Measurements from ENCODE around the gene FOXF1.

The FOXF1 gene

DNA sequence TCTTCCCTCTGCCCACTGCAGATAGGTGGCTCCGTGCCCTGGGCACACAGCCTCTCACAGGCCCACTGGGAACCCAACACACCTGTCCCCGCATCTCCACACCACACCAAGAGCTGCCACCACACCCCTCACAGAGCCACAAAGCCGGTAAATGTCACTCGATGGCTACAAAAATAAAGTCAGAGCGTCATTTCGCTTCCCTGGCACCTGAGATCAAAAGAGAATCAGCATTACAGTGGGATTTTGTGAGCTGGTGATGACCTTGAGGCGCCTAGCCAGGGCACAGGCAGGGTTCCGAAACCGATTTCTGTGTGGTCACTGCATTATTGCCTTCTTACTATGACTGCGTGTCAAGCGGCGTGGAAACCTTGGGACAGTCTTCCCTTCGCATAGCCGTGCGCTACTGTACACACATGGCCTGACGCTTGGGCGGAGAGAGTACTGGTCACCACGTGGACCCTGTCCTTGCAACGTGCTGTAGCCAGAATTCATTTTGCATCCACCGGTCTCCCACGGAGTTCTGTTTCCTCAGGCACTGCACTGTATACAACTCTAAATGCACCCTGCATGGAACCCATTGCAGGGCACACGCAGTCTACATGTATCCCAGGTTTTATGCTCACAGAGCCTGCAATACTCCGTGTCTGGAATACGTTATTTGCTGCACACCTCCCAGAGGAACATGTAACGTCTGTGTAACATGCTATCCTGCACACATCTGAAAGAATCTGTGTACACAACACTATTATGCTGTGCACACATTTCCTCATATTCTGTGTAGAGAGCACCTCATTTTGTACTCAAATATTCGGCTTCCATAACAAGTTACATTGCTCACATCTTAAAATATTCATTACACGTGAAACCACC is 5.8 kb upstream of the FOXF1 start:
- no peak overlapping the region for H3K4me3 ChIP-seq (ENCODE audit: low read depth, low read length)
- no peak for DNase-seq (ENCODE audit: low read depth)
- TF ChIP-seq, protein P1, sequence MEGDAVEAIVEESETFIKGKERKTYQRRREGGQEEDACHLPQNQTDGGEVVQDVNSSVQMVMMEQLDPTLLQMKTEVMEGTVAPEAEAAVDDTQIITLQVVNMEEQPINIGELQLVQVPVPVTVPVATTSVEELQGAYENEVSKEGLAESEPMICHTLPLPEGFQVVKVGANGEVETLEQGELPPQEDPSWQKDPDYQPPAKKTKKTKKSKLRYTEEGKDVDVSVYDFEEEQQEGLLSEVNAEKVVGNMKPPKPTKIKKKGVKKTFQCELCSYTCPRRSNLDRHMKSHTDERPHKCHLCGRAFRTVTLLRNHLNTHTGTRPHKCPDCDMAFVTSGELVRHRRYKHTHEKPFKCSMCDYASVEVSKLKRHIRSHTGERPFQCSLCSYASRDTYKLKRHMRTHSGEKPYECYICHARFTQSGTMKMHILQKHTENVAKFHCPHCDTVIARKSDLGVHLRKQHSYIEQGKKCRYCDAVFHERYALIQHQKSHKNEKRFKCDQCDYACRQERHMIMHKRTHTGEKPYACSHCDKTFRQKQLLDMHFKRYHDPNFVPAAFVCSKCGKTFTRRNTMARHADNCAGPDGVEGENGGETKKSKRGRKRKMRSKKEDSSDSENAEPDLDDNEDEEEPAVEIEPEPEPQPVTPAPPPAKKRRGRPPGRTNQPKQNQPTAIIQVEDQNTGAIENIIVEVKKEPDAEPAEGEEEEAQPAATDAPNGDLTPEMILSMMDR (IDR thresholded peaks at IDR 0.05; ENCODE audit: low read depth, low read length, missing control alignments) = no peak

DNA sequence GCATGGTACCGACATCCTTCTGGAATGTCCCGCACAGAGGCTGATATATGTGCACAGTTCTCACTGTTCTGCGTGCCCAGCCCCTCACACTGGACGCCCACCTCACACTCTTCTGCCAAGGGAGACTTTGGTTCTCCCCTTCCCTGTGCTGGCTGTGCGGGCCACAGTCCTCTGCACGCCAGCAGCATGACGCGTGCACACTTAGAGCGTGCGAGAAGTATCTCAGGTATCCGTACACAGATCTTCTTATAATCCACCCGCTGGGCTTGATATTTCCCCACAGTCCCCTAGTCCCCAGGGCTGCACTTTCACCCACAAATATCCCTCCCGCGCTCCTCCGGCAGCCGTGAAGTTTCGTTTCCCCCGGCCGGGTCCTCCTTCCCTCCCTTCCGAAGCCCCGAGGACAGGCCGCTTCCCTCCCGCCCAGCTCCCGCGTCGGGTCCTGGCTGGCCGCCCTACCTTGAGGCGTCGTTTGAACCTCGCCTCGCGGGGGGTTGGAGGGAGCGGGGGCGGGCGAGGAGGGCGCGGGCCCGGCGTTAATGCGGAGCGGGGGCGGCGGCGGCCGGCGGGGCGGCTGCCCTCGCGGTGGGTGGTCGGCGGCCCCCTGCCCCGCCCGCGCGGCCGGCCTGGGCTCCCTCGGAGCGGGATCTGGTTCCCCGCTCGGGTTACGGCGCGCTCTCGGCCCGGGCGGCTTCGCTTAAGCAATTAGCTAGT is 5.0 kb upstream of the FOXF1 start:
- TF ChIP-seq, protein P1 (IDR thresholded peaks at IDR 0.05; ENCODE audit: low read depth, low read length, missing control alignments) = no peak
- no peak for DNase-seq (ENCODE audit: low read depth)
- H3K4me3 ChIP-seq (ENCODE audit: low read depth, low read length) = no peak overlapping the region

DNA sequence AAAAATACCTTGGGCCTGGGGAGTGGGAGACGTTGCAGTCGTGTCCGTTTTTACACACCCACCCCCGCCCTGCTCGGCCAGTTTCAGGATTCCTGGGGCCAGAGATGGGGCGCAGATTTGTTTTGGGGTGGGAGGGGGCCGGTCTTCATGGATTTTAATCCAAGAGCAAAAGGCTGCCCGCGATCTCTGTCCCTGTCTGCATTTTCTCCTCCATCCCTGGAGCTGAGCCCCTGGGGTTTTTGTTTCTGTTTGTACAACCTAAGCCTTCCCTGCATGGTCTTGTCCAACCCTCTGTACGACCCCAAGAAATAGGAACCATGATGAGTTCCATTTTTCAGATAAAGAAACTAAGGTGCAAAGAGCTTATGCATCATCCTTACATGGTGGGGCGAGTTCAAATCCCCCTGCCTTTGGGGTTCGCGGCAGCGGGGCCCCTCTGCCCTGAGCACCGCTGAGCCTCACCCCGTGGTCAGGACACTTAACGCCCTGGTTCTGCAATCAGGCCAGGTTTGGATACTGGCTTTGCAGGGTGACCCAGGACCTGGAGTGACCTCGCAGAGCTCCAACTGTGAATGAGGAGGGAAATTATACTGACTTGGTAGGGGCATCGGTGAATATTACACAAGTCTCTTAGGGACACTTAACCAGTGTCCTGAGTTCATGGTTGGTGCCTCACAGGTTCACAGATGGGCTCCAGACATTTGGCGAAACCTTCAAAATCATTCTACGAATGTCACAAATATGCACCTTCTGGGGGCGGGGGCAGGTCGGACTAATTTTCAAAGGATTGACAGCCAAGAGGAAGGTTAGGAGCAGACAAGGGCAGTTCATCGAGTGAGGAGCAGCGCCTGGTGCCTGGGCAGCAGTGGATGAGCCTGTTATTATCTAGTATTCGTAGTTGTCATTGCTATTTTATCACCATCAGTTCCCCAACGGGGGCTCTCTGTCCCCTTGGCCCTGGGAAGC is 4.1 kb upstream of the FOXF1 start:
- DNase-seq (ENCODE audit: low read depth) = no peak
- H3K4me3 ChIP-seq (ENCODE audit: low read depth, low read length) = no peak overlapping the region
- TF ChIP-seq, protein P1 (IDR thresholded peaks at IDR 0.05; ENCODE audit: low read depth, low read length, missing control alignments) = no peak

DNA sequence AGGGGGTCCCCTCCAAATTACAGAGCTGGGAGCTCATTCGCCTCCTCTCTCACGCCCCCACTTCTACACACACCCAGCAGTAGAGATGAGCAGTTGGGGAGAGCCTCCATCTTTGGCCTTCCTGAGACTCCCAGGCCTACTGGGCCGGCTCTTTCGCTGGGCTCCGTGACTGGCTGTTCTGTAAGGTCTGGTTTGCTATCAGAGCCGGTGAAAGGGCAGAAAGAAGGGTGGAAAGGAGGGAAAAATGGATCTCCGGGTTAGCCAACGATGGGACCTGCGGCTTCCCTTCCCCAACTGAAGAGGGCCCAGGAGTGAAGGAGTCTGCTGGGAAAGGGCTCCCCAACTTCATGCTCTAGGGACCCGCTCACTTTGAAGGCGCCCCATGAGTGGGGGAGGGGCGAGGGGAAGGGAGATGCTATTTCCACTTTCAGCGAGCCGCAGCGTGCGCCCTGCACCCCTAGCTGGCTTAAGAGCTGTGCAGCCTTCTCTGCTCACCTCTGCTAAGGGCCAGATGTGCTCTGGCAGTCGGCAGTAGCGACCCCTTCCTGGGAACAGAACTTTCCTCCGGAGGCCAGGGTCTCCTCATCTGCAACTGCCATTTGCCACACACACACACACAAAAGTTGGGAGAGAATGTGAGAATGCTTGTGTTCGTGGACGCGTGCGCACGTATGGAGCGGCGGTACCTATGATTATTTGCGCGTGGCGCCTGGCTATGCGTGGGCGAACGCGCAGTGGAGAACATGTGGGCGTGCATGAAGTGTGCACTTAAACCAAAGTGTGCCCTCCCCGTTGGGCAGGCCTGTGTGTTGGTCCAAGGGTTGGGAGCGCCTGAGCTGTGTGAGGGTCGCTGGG is 2.9 kb upstream of the FOXF1 start:
- no peak overlapping the region for H3K4me3 ChIP-seq (ENCODE audit: low read depth, low read length)

DNA sequence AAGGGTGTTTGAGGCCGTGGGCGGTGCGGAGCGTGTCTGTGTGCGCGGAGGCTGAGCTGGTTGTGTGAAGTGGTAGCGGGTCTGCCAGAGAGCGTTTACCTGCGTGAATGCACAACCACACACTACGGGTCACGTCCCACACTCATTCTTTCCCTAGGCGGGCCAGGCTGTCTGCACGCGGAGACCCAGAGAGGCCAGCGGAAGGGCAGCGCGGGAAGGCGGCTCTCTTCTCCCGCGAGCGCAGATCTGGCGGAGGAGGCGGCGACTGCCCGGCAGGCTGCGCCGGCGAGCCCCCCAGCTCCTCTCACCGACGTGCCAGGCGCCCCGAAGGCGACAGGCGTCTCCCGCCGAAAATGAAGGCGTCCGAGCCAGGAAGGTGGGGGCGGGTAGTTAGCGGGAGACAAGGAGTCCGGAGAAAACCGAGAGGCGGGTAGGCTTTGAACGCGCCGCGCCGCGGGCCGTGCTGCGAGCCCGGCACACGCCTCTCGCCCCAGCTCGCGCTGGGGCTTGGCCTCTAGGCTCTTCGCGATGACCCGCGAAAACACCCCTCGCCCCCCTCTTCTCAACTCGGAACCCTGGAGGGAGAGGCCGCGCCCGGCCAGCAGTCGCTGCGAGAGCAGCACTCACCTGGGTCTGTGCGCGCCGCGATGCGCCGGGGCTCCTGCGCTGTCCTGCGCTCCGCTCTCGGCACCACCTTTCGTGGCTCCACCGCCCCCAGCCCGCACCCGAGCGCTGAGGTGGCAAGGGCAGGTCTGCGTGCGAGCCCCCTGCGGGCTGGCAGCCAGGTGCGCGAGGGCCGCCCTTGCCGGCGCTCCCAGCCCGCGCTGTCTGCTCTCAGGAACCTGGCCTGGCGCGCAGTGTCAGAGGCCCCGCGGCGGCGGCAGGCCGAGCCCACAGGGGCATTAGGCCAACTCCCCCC is 2.0 kb upstream of the FOXF1 start:
- TF ChIP-seq, protein P1 (IDR thresholded peaks at IDR 0.05; ENCODE audit: low read depth, low read length, missing control alignments) = no peak

More for the DNA sequence above, 2.9 kb upstream of the FOXF1 start:
- TF ChIP-seq, protein P1 (IDR thresholded peaks at IDR 0.05; ENCODE audit: low read depth, low read length, missing control alignments) = no peak
- DNase-seq (ENCODE audit: low read depth) = no peak

More for the DNA sequence above, 2.0 kb upstream of the FOXF1 start:
- H3K4me3 ChIP-seq (ENCODE audit: low read depth, low read length) = no peak overlapping the region
- DNase-seq (ENCODE audit: low read depth) = no peak

Measured in GM12864 (cell line).